IMR-90 (cell line): Measurements from ENCODE around the gene SSTR4.

Experiments
- BHLHE40 ChIP-seq: fragments of 150-350 bp; IDR thresholded peaks from 2 replicates; pipeline ENCODE4 v1.6.1; 2016; ENCODE audit warnings: mild to moderate bottlenecking, low read depth, low read length
- CHD1 ChIP-seq: IDR thresholded peaks from 2 replicates; pipeline ENCODE4 v1.6.1; 2012; ENCODE audit warnings: low read depth, low read length, improper control_type of control experiment
- FOS ChIP-seq: fragments of 150-350 bp; IDR thresholded peaks from 2 replicates; pipeline ENCODE4 v1.6.1; 2016; ENCODE audit warnings: low read depth, low read length
- MAFK ChIP-seq: IDR thresholded peaks from 2 replicates; pipeline ENCODE4 v1.6.1; 2012; ENCODE audit warnings: low read depth, low read length, improper control_type of control experiment
- NFE2L2 ChIP-seq: fragments of 150-350 bp; IDR thresholded peaks from 2 replicates; pipeline ENCODE4 v1.6.1; 2016; ENCODE audit warnings: low read depth, mild to moderate bottlenecking, low read length
- POLR2A ChIP-seq: IDR thresholded peaks from 2 replicates; pipeline ENCODE4 v1.6.1; 2012; ENCODE audit warnings: mild to moderate bottlenecking, low read depth, low read length
- RAD21 ChIP-seq: IDR thresholded peaks from 2 replicates; pipeline ENCODE4 v1.6.1; 2012; ENCODE audit warnings: low read length, improper control_type of control experiment
- RCOR1 ChIP-seq: IDR thresholded peaks from 2 replicates; pipeline ENCODE4 v1.6.1; 2012; ENCODE audit warnings: mild to moderate bottlenecking, low read length, improper control_type of control experiment; ENCODE audit not compliant: insufficient replicate concordance
- RFX5 ChIP-seq: IDR thresholded peaks from 2 replicates; pipeline ENCODE4 v1.8.0; 2012; ENCODE audit warnings: low read depth, mild to moderate bottlenecking, low read length, moderate library complexity
- SMC3 ChIP-seq: fragments of 150-350 bp; IDR thresholded peaks from 2 replicates; pipeline ENCODE4 v1.6.1; 2016; ENCODE audit warnings: low read depth, mild to moderate bottlenecking, antibody characterized with exemption, low read length, moderate library complexity
- TF ChIP-seq, protein P1 (sequence below): conservative IDR thresholded peaks from 2 replicates; pipeline ENCODE4 v1.5.1; 2012; ENCODE audit warnings: mild to moderate bottlenecking, low read depth, low read length, improper control_type of control experiment
- TF ChIP-seq, protein P2 (sequence below): fragments of 150-350 bp; IDR thresholded peaks from 2 replicates; pipeline ENCODE4 v1.6.1; 2017; ENCODE audit warnings: mild to moderate bottlenecking, antibody characterized with exemption, low read length, low read depth
- TF ChIP-seq, protein P3 (sequence below): fragments of 150-350 bp; IDR thresholded peaks from 2 replicates; pipeline ENCODE4 v1.6.1; 2016; ENCODE audit warnings: low read depth, mild to moderate bottlenecking, low read length, moderate library complexity, borderline replicate concordance

DNA sequence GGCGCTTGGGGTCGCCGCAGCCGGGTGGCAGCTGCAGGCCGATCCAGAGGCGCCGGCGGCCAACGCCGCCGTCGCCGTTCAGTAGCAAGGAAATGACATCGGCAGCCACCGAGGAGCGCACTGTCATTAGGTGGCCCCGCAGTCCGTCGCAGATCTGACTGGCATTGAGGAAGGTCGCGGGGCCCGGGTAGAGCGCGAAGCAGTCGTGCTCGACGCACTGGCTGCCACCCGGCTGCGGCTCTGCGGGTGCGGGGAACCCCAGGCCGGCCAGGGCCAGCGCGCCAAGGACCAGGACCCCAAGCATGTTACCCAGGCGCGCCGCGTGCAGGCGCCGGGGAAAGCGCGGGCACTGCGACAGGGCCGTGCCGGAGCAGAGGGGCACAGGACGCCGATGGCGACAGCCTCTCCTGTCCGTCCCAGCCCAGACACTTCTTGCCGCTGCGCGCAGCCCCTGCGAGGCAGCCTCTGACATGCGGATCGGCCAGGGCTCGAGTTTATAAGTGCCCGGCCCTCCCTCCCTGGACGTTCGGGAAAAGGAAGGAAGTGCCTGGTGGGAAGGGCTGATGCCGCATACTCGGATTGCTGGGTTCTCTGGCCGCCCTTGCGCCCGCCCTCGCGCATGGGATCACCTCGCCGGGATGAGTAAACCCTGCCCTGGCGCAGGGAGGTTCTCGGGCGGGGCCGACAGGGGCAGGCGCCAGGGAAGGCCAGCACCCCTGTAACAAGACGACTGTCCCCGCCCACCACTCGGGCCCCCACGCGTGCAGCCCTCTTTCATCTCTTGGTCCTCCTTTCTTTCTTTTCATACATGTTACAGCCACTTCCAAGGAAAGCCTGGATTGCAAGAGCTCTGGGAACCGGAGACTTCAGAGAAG lies 14.3 kb downstream of the SSTR4 start, which contains the start of gene THBD:
- TF ChIP-seq, protein P1, sequence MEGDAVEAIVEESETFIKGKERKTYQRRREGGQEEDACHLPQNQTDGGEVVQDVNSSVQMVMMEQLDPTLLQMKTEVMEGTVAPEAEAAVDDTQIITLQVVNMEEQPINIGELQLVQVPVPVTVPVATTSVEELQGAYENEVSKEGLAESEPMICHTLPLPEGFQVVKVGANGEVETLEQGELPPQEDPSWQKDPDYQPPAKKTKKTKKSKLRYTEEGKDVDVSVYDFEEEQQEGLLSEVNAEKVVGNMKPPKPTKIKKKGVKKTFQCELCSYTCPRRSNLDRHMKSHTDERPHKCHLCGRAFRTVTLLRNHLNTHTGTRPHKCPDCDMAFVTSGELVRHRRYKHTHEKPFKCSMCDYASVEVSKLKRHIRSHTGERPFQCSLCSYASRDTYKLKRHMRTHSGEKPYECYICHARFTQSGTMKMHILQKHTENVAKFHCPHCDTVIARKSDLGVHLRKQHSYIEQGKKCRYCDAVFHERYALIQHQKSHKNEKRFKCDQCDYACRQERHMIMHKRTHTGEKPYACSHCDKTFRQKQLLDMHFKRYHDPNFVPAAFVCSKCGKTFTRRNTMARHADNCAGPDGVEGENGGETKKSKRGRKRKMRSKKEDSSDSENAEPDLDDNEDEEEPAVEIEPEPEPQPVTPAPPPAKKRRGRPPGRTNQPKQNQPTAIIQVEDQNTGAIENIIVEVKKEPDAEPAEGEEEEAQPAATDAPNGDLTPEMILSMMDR, result no peak
- TF ChIP-seq POLR2A (no peak), SMC3 (no peak), RAD21 (no peak), CHD1 (no peak), BHLHE40 (no peak), RFX5 (no peak), MAFK (no peak), RCOR1 (no peak), FOS (no peak), NFE2L2 (no peak)
- TF ChIP-seq, protein P2, sequence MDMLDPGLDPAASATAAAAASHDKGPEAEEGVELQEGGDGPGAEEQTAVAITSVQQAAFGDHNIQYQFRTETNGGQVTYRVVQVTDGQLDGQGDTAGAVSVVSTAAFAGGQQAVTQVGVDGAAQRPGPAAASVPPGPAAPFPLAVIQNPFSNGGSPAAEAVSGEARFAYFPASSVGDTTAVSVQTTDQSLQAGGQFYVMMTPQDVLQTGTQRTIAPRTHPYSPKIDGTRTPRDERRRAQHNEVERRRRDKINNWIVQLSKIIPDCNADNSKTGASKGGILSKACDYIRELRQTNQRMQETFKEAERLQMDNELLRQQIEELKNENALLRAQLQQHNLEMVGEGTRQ, result no peak
- TF ChIP-seq, protein P3, sequence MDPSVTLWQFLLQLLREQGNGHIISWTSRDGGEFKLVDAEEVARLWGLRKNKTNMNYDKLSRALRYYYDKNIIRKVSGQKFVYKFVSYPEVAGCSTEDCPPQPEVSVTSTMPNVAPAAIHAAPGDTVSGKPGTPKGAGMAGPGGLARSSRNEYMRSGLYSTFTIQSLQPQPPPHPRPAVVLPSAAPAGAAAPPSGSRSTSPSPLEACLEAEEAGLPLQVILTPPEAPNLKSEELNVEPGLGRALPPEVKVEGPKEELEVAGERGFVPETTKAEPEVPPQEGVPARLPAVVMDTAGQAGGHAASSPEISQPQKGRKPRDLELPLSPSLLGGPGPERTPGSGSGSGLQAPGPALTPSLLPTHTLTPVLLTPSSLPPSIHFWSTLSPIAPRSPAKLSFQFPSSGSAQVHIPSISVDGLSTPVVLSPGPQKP, result no peak
